HepG2 (cell line): ENCODE data around the gene RASD1. TPM values are rescaled to one million over a fixed set of nuclear protein-coding genes. Genes with fewer than 3 reads are reported as not detected.

Experiments used
- ATAC-seq: fragments of 200-7000 bp; cut with Tn5 transposase; 3 replicates; pipeline ENCODE4 v1.9.1; 2020; ENCODE audit warnings: mild to moderate bottlenecking, moderate library complexity
- BruUV-seq: library from RNA; stranded (reverse); fragments of 400-500 nt; replicated peaks from 2 replicates; lab custom pipeline; 2021; lab: Mats Ljungman, UMichigan
- CTCF ChIA-PET: fragments of 300-600 bp; formaldehyde crosslinking; extraction: SDS; loops from one replicate; lab custom pipeline; 2021; ENCODE audit warnings: low total read pairs, inconsistent platforms, low intra/inter-chr PET ratio; lab: Yijun Ruan, JAX
- POLR2A ChIA-PET: fragments of 350-600 bp; sonication (Branson Sonifier 250); formaldehyde crosslinking; loops from one replicate; lab custom pipeline; 2020; ENCODE audit warnings: antibody characterized with exemption, inconsistent platforms; lab: Yijun Ruan, JAX
- DNase-seq: peaks from one replicate; pipeline ENCODE4 v3.0.0-alpha.2; 2015; ENCODE audit warnings: low spot score
- FAIRE-seq: peaks from 3 replicates; lab custom pipeline; 2011; peaks lifted over from hg19 to GRCh38; lab: Jason Lieb, UNC
- H2AFZ ChIP-seq: one replicate; pipeline ENCODE4 v1.6.1; 2011; ENCODE audit warnings: low read length, inconsistent platforms
- H3K27ac ChIP-seq: fragments of 300-600 bp; 3 replicates; pipeline ENCODE4 v1.8.0; 2011; ENCODE audit warnings: mixed run types, mild to moderate bottlenecking, mixed read lengths, low read length, inconsistent platforms; ENCODE audit not compliant: insufficient read depth; ENCODE audit errors: extremely low read length
- H3K27me3 ChIP-seq, 2 experiments: fragments of 200-600 bp in 1 of 2; 2 replicates in 1 of 2; 3 replicates in 1 of 2; pipeline versions ENCODE4 v1.6.0 to v1.8.0; 2011; ENCODE audit warnings: low read length in 2 of 2, mild to moderate bottlenecking in 2 of 2, moderate library complexity in 2 of 2, inconsistent platforms in 1 of 2; ENCODE audit not compliant: insufficient read depth in 2 of 2, control insufficient read depth in 1 of 2
- H3K36me3 ChIP-seq, 2 experiments: fragments of 200-600 bp in 1 of 2; replicated peaks in 1 of 2; 2 replicates in 1 of 2; 3 replicates in 1 of 2; pipeline versions ENCODE4 v1.5.1 to v1.8.0; 2011; ENCODE audit warnings: low read length in 2 of 2, inconsistent platforms in 1 of 2; ENCODE audit not compliant: insufficient read depth in 2 of 2, control insufficient read depth in 1 of 2
- H3K4me1 ChIP-seq: 2 replicates; pipeline ENCODE4 v1.5.1; 2012; ENCODE audit warnings: low read length, inconsistent platforms; ENCODE audit not compliant: insufficient read depth
- H3K4me2 ChIP-seq: 2 replicates; pipeline ENCODE4 v1.6.0; 2011; ENCODE audit warnings: low read depth, low read length, inconsistent platforms
- H3K4me3 ChIP-seq, 3 experiments: fragments of 200-600 bp in 1 of 3; sonication (generic), shearing (Covaris generic) in 1 of 3; replicated peaks in 1 of 3; 2 replicates each; pipeline ENCODE4 v1.5.1; 2011 to 2016; ENCODE audit warnings: low read length in 3 of 3, inconsistent platforms in 2 of 3, low read depth in 2 of 3, mild to moderate bottlenecking in 2 of 3, control low read depth in 1 of 3, mixed read lengths in 1 of 3; ENCODE audit not compliant: insufficient read depth in 1 of 3
- H3K79me2 ChIP-seq: one replicate; pipeline ENCODE4 v1.6.1; 2011; ENCODE audit warnings: low read length, inconsistent platforms; ENCODE audit not compliant: insufficient read depth
- H3K9ac ChIP-seq: 2 replicates; pipeline ENCODE4 v1.6.0; 2011; ENCODE audit warnings: mild to moderate bottlenecking, low read depth, low read length, inconsistent platforms; ENCODE audit not compliant: insufficient read depth
- H3K9me3 ChIP-seq: 2 replicates; pipeline ENCODE4 v1.5.1; 2012; ENCODE audit warnings: mild to moderate bottlenecking, low read length
- H4K20me1 ChIP-seq: 2 replicates; pipeline ENCODE4 v1.6.0; 2011; ENCODE audit warnings: inconsistent platforms, mild to moderate bottlenecking, low read length, moderate library complexity; ENCODE audit not compliant: insufficient read depth
- NR0B2 ChIP-seq: sonication (generic); formaldehyde crosslinking; IDR thresholded peaks from 2 replicates; pipeline ENCODE4 v1.4.0; 2020; ENCODE audit warnings: mild to moderate bottlenecking, missing genetic modification reagents
- SP4 ChIP-seq: sonication (generic); formaldehyde crosslinking; IDR thresholded peaks from 2 replicates; pipeline ENCODE4 v1.8.1; 2023; ENCODE audit warnings: mild to moderate bottlenecking, missing genetic modification reagents
- ZBED4 ChIP-seq: sonication (generic); formaldehyde crosslinking; IDR thresholded peaks from 2 replicates; pipeline ENCODE4 v1.4.0; 2020; ENCODE audit warnings: missing genetic modification reagents, borderline replicate concordance
- ZBTB10 ChIP-seq: sonication (generic); formaldehyde crosslinking; IDR thresholded peaks from 2 replicates; pipeline ENCODE4 v1.4.0; 2020; ENCODE audit warnings: missing genetic modification reagents, borderline replicate concordance
- ZBTB34 ChIP-seq: sonication (generic); formaldehyde crosslinking; IDR thresholded peaks from 2 replicates; pipeline ENCODE4 v1.8.0; 2022; ENCODE audit warnings: mild to moderate bottlenecking, missing genetic modification reagents
- ZBTB37 ChIP-seq: sonication (generic); formaldehyde crosslinking; IDR thresholded peaks from 2 replicates; pipeline ENCODE4 v1.4.0; 2020; ENCODE audit warnings: mild to moderate bottlenecking, missing genetic modification reagents
- ZNF280B ChIP-seq: sonication (generic); formaldehyde crosslinking; IDR thresholded peaks from 2 replicates; pipeline ENCODE4 v1.5.0; 2020; ENCODE audit warnings: missing genetic modification reagents, mild to moderate bottlenecking, borderline replicate concordance
- ZNF282 ChIP-seq: fragments of 450-650 bp; IDR thresholded peaks from 2 replicates; pipeline ENCODE4 v1.6.1; 2018; ENCODE audit not compliant: partially characterized antibody
- ZNF441 ChIP-seq: sonication (generic); formaldehyde crosslinking; IDR thresholded peaks from 2 replicates; pipeline ENCODE4 v1.7.0; 2021; ENCODE audit warnings: missing genetic modification reagents, borderline replicate concordance
- ZNF720 ChIP-seq: sonication (generic); formaldehyde crosslinking; IDR thresholded peaks from 2 replicates; pipeline ENCODE4 v1.4.0; 2020; ENCODE audit warnings: missing genetic modification reagents
- WGBS: methylation state at CpG from one replicate; pipeline ENCODE4 v1.1.6; 2017; ENCODE audit warnings: low lambda C conversion rate; 5-methylcytosine and 5-hydroxymethylcytosine counted together
- in situ Hi-C: cut with HindIII; loops from 2 replicates; pipeline ENCODE4 v1.10.0; 2017; ENCODE audit warnings: low pct_unique_long_range_greater_than_20kb; ENCODE audit not compliant: extremely low pct_ligation_motif_present
- intact Hi-C: fragments of 100-400 bp; cut with micrococcal nuclease; formaldehyde crosslinking; loops from one replicate; pipeline ENCODE4 v1.10.0; 2022; ENCODE audit not compliant: unreplicated experiment
- polyA plus RNA-seq, 8 experiments: library from polyadenylated mRNA; depleted of rRNA in 3 of 8; stranded (reverse) in 7 of 8; unstranded in 1 of 8; fragments of >200 nt; fragmentation: Illumina TruSeq in 4 of 8; extraction: Trizol in 4 of 8; gene quantifications; 2 replicates each; pipeline versions ENCODE4 v1.2.1 to v1.2.3, GENCODE V29; 2011 to 2016; ENCODE audit warnings: low read depth in 4 of 8, missing spikeins in 1 of 8, mixed read lengths in 1 of 8; ENCODE audit not compliant: insufficient read depth in 1 of 8
- total RNA-seq, 5 experiments: library from RNA; depleted of rRNA; stranded (reverse); fragments of >200 nt; fragmentation: Illumina TruSeq; extraction: Trizol; gene quantifications; 2 replicates each; pipeline ENCODE4 v1.2.3, GENCODE V29; 2016; ENCODE audit warnings: low read depth in 1 of 5

The RASD1 gene
- total and polyA plus RNA-seq, 2 of the 13 experiments (the other 11 are each of a cell fraction or from before 2014, with no cell fraction given): 1.6 to 4.2 TPM

- Histone ChIP-seq H3K79me2 (no peaks in the 10 kb centered on the region), H3K4me1 (peaks cover 47% of the 10 kb centered on the region), H3K9me3 (peaks cover 6% of the 10 kb centered on the region; the same call in 1 of the 2 replicates), H3K36me3 (no peaks in the 10 kb centered on the region), H3K27me3 (peaks cover 2 to 3% of the 10 kb centered on the region in 2 experiments; a peak in 2 of 5 replicates), H2AFZ (no peak overlapping the region), H3K9ac (no peak overlapping the region), H3K4me2 (no peak overlapping the region; the same call in 1 of the 2 replicates), H3K4me3 (peak overlapping the region in 1 of 3 experiments; percentile 33; a peak in 1 of 6 replicates), H3K27ac (no peak overlapping the region), H4K20me1 (no peaks in the 10 kb centered on the region)
- intact Hi-C loops (no loop called here), in situ Hi-C loops (no loop called here)
- ATAC-seq (no peak), DNase-seq (no peak), FAIRE-seq (no peak)
- CTCF ChIA-PET: no interaction called here
- POLR2A ChIA-PET: no interaction called here
- BruUV-seq: no TSS peak
- 94% methylated on average over 4 of the region's 4 CpGs for WGBS
- TF ChIP-seq ZNF280B (CRISPR knock-in tag) (no peak), ZNF282 (no peak), ZBTB10 (CRISPR knock-in tag) (no peak), ZBTB34 (CRISPR knock-in tag) (peak; percentile 67; the same call in 1 of the 2 replicates), ZBTB37 (CRISPR knock-in tag) (peak; percentile 91), ZBED4 (no peak), ZNF720 (CRISPR knock-in tag) (no peak), ZNF441 (no peak), SP4 (no peak), NR0B2 (CRISPR knock-in tag) (no peak)
Measured at GRCh38 chr17:17460038-17460437, 36.2 kb downstream of the RASD1 start.
